Sciatic nerve (tissue), 2 donors: Measurements from ENCODE around the gene PARD6G. TPM values are rescaled to one million over a fixed set of nuclear protein-coding genes. Genes with fewer than 3 reads are reported as not detected.
A peak's percentile ranks its signal among the peaks of the same experiment; 100 is the strongest.

Experiments
- ATAC-seq: fragments of 200-7000 bp; cut with Tn5 transposase; one replicate; pipeline ENCODE4 v1.9.1; 2020; ENCODE audit warnings: mild to moderate bottlenecking, moderate library complexity
- DNase-seq: peaks from one replicate; pipeline ENCODE4 v3.0.0-alpha.2; 2020; ENCODE audit warnings: low spot score
- intact Hi-C: fragments of 100-400 bp; cut with DNase I; formaldehyde crosslinking; loops from one replicate; pipeline ENCODE4 v1.14.2; 2022
- total RNA-seq: library from RNA; stranded (reverse); fragmentation: NEBNext Ultra II Directional; extraction: Animal tissue kit (Norgen Biotek cat#: 25700); gene quantifications from one replicate; pipeline ENCODE4 v1.2.1, GENCODE V29; 2021
- donor health status: DM: no; HTN: no; CAD: no.
- donor health status: DM: no; HTN: no; CAD: no.

Gene PARD6G
- total RNA-seq, 1 donor from 2014 or later: 11.2 TPM

- DNase-seq: no peak
- no peak for ATAC-seq
- intact Hi-C loops: no loop called here
Observed at GRCh38 chr18:80180778-80181564, 66.3 kb downstream of the PARD6G start.

- intact Hi-C loops: no loop called here
- ATAC-seq: no peak
- DNase-seq: no peak
Observed at GRCh38 chr18:80179857-80180558, 67.3 kb downstream of the PARD6G start.

- DNase-seq (no peak), ATAC-seq (no peak)
- intact Hi-C loops: no loop called here
Observed at GRCh38 chr18:80178935-80179818, 68.1 kb downstream of the PARD6G start.

GRCh38 chr18:80177128-80177527, 70.2 kb downstream of the PARD6G start:
- intact Hi-C loops: no loop called here
- ATAC-seq: no peak

GRCh38 chr18:80176334-80177073, 70.8 kb downstream of the PARD6G start:
- intact Hi-C loops: no loop called here
- ATAC-seq: no peak
- no peak for DNase-seq

More at GRCh38 chr18:80177128-80177527, 70.2 kb downstream of the PARD6G start:
- DNase-seq: no peak

GRCh38 chr18:80175451-80176204, 71.7 kb downstream of the PARD6G start:
- no peak for DNase-seq
- intact Hi-C loops: no loop called here
- no peak for ATAC-seq

- DNase-seq: no peak
- intact Hi-C loops: no loop called here
Observed at GRCh38 chr18:80173060-80173459, 74.3 kb downstream of the PARD6G start.

DNA sequence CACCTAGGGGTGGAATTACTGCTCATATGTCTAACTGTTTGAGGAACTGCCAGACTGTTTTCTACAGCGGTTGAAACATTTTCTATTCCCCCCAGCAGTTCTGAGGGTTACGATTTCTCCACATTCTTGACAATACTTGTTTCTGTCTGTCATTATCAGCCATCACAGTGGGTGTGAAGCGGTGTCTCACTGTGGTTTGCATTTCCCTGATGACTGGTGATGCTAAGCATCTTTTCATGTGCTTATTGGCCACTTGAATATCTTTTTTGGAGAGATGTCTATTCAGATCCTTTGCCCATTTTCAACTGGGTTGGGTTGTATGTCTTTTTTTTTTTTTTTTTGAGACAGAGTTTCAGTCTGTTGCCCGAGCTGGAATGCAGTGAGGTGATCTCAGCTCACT, 75.3 kb downstream of the PARD6G start:
- DNase-seq (no peak), ATAC-seq (no peak)
- intact Hi-C loops: no loop called here

More at GRCh38 chr18:80173060-80173459, 74.3 kb downstream of the PARD6G start:
- ATAC-seq: no peak

DNA sequence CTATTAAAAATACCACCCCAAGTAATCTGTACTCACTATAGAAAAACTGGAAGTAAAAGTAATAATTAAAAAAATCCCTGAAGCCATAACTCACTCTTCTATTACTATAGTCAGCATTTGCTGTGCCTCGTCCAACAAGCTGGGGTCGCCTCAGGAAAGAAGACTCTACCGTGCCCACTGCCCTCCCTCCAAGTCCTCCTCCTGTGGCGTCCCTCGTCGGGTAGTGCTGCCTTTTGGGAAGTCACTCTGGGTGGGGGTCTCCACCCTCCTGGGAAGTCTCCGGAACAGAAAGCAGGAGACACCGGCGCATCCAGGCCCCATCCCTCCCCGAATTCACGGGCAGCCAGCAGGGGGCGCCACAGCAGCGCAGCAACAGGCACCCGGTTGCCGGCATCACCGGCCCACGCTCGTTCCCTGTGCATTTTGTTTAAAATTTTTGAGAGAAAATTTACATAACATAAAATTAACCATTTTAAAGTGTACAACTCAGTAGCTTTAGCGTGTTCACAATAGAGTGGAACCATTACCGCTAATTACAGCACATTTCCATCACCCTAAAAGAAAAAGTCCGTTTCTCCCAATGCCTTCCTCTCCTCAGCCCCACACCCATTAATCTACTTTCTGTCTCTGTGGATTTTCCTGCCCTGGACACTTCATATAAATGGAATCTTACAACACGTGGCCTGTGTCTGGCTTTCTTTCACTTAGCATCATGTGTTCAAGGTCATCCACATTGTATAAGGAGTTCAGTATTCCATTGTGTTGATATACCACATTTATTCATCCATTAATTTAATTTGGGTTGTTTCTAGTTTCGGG, 76.1 kb downstream of the PARD6G start:
- intact Hi-C loops: no loop called here
- DNase-seq (peak; percentile 88), ATAC-seq (peak; percentile 80)

GRCh38 chr18:80170395-80171053, 76.8 kb downstream of the PARD6G start:
- peak; percentile 37 for ATAC-seq
- no peak for DNase-seq
- intact Hi-C loops: no loop called here

DNA sequence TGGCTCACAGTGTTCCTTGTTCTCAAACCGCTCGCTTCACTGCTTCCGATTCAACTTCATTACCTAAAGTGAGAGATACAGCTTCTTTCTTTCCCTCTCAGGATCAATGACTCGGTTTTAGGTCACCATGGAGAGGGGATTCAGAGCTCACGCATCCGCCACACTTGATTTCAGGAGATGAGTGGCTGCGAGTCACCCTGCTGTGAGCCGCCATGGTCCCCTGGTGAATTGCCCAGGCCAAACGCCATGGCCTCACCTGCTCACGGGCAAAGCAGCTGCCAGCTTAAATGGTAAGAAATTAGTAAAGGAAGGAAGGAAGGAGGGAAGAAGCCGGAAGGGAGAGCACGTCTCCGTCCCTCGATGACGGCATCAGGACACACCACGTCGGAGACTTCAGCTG, 77.7 kb downstream of the PARD6G start:
- intact Hi-C loops: no loop called here
- ATAC-seq: no peak
- no peak for DNase-seq

DNA sequence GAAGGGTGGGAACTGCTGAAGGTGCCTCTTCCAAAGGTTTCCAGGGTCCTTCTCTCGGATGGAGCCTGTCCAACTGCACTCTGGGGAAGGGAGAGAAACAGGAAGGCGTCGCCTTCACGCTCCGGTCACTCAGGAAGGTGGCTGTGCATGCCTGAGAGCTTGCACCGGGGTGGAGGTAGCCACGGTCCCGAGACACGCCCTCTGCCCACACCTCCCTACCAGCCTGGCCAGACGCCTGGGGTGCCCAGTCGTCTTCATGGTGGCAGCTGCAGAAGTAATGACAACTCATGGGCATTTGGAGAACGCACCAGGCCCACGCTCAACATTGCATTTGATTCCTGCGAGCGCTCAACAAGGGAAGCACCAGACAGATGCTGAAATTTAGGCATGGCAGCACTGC, 78.3 kb downstream of the PARD6G start:
- intact Hi-C loops: no loop called here
- no peak for ATAC-seq

GRCh38 chr18:80168346-80168745, 79.0 kb downstream of the PARD6G start:
- ATAC-seq: no peak
- intact Hi-C loops: no loop called here
- DNase-seq: no peak

More for the DNA sequence above, 78.3 kb downstream of the PARD6G start:
- DNase-seq: no peak

DNA sequence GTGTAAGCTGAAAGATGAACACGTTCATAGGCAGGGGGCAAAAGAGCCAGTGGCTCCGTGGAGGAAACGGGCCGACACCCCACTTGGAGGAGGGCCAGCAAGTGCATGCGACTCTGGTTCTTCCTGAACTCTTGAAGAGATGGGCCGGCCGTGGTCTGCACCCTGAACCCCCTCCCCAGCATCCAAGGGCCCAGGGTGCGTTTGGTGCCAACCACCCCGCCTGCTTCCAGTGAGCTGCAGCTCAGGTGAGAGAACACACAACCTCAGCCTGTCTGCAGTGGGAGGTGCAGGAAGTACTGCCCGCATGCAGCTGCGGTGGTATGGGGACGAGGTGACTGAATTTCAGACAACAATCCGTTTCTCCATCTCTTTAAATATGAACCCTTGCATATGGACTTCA, 79.4 kb downstream of the PARD6G start:
- ATAC-seq: no peak
- DNase-seq: no peak
- intact Hi-C loops: no loop called here

GRCh38 chr18:80167331-80167730, 80.0 kb downstream of the PARD6G start:
- DNase-seq (no peak), ATAC-seq (no peak)
- intact Hi-C loops: no loop called here

DNA sequence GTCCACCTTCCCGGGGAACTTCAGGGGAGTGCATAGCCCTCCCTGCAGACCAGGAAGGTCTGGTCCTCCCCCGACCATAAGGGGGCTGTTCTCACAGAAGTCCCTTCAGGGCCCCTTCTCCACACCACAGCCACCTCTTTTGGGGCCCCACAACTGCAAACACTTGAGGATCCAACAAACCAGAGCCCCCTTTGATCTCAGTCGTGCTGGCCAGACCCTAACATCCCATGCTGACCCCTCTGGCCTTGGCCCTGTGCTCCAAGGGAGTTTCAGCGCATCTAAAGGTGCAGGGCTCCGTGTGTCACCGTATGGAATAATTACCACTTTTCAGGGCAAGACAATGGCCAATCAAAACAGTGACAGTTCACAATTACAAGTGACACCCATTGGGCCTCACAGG, 80.6 kb downstream of the PARD6G start:
- DNase-seq: no peak
- no peak for ATAC-seq
- intact Hi-C loops: no loop called here

GRCh38 chr18:80166240-80166639, 81.1 kb downstream of the PARD6G start:
- intact Hi-C loops: no loop called here
- no peak for DNase-seq
- ATAC-seq: no peak
